HK-2 (cell line): ENCODE results near the gene ARL8A.
"Not testable (repeated sequence)": the region's sequence is repeated elsewhere in the genome, so short reads cannot be mapped to it uniquely, and the experiment has no call there.

Source experiments
- DNase-seq: peaks from one replicate; pipeline ENCODE4 v3.0.0-alpha.2; 2018; ENCODE audit not compliant: unreplicated experiment

Gene ARL8A

GRCh38 chr1:202112859-202113689, 31.5 kb downstream of the ARL8A start:
- peak; percentile 43 for DNase-seq

- not testable (repeated sequence) for DNase-seq
Measured at GRCh38 chr1:202111589-202111988, 32.9 kb downstream of the ARL8A start.

GRCh38 chr1:202110977-202111376, 33.6 kb downstream of the ARL8A start:
- DNase-seq: no peak

GRCh38 chr1:202107801-202108731, 36.5 kb downstream of the ARL8A start:
- DNase-seq: no peak

GRCh38 chr1:202107321-202107761, 37.2 kb downstream of the ARL8A start:
- no peak for DNase-seq

GRCh38 chr1:202106340-202107254, 37.9 kb downstream of the ARL8A start:
- no peak for DNase-seq

GRCh38 chr1:202105571-202106339, 38.8 kb downstream of the ARL8A start:
- peak; percentile 77 for DNase-seq

GRCh38 chr1:202104073-202104472, 40.5 kb downstream of the ARL8A start:
- no peak for DNase-seq

GRCh38 chr1:202101184-202101583, 43.4 kb downstream of the ARL8A start:
- DNase-seq: no peak

GRCh38 chr1:202093858-202094257, 50.7 kb downstream of the ARL8A start:
- no peak for DNase-seq

GRCh38 chr1:202090994-202091393, 53.5 kb downstream of the ARL8A start:
- no peak for DNase-seq

- DNase-seq: no peak
Measured at GRCh38 chr1:202088206-202088605, 56.3 kb downstream of the ARL8A start.

- no peak for DNase-seq
Measured at GRCh38 chr1:202086579-202087350, 57.8 kb downstream of the ARL8A start.

- no peak for DNase-seq
Measured at GRCh38 chr1:202085682-202086373, 58.7 kb downstream of the ARL8A start.

GRCh38 chr1:202084791-202085681, 59.5 kb downstream of the ARL8A start:
- DNase-seq: no peak
